ENCODE data around the gene SLC7A14.

Gene SLC7A14

GRCh38 chr3:170534227-170534626 is 51.6 kb downstream of the SLC7A14 start:
- DNase-seq (ENCODE audit: low read depth, low spot score) = no peak

GRCh38 chr3:170532573-170532972 is 53.3 kb downstream of the SLC7A14 start:
- no peak for DNase-seq (ENCODE audit: low read depth, low spot score)

- DNase-seq (ENCODE audit: low read depth, low spot score) = no peak
These were observed 54.1 kb downstream of the SLC7A14 start for GRCh38 chr3:170531657-170532335.

GRCh38 chr3:170531054-170531453 is 54.8 kb downstream of the SLC7A14 start:
- DNase-seq (ENCODE audit: low read depth, low spot score) = no peak

GRCh38 chr3:170529912-170530311 is 56.0 kb downstream of the SLC7A14 start:
- DNase-seq (ENCODE audit: low read depth, low spot score) = no peak

GRCh38 chr3:170529346-170529745 is 56.5 kb downstream of the SLC7A14 start:
- DNase-seq (ENCODE audit: low read depth, low spot score) = no peak

- no peak for DNase-seq (ENCODE audit: low read depth, low spot score)
These were observed 57.1 kb downstream of the SLC7A14 start for GRCh38 chr3:170528726-170529125.

GRCh38 chr3:170524073-170524472 is 61.8 kb downstream of the SLC7A14 start:
- no peak for DNase-seq (ENCODE audit: low read depth, low spot score)

- DNase-seq (ENCODE audit: low read depth, low spot score) = no peak
These were observed 62.6 kb downstream of the SLC7A14 start for GRCh38 chr3:170523248-170523647.

GRCh38 chr3:170522201-170522600 is 63.7 kb downstream of the SLC7A14 start:
- DNase-seq (ENCODE audit: low read depth, low spot score) = no peak

- no peak for DNase-seq (ENCODE audit: low read depth, low spot score)
These were observed 64.9 kb downstream of the SLC7A14 start for GRCh38 chr3:170520996-170521395.

GRCh38 chr3:170517242-170517945 is 68.5 kb downstream of the SLC7A14 start:
- no peak for DNase-seq (ENCODE audit: low read depth, low spot score)

- DNase-seq (ENCODE audit: low read depth, low spot score) = no peak
These were observed 72.2 kb downstream of the SLC7A14 start for GRCh38 chr3:170513642-170514041.

GRCh38 chr3:170511371-170511770 is 74.5 kb downstream of the SLC7A14 start:
- no peak for DNase-seq (ENCODE audit: low read depth, low spot score)

- no peak for DNase-seq (ENCODE audit: low read depth, low spot score)
These were observed 77.0 kb downstream of the SLC7A14 start for GRCh38 chr3:170508839-170509238.

GRCh38 chr3:170508291-170508690 is 77.6 kb downstream of the SLC7A14 start:
- DNase-seq (ENCODE audit: low read depth, low spot score) = no peak

GRCh38 chr3:170507063-170507462 is 78.8 kb downstream of the SLC7A14 start:
- no peak for DNase-seq (ENCODE audit: low read depth, low spot score)

- no peak for DNase-seq (ENCODE audit: low read depth, low spot score)
These were observed 79.3 kb downstream of the SLC7A14 start for GRCh38 chr3:170506556-170506955.

GRCh38 chr3:170502297-170502696 is 83.6 kb downstream of the SLC7A14 start:
- DNase-seq (ENCODE audit: low read depth, low spot score) = no peak

GRCh38 chr3:170500995-170501394 is 84.9 kb downstream of the SLC7A14 start:
- DNase-seq (ENCODE audit: low read depth, low spot score) = no peak

GRCh38 chr3:170500462-170500861 is 85.4 kb downstream of the SLC7A14 start:
- no peak for DNase-seq (ENCODE audit: low read depth, low spot score)

GRCh38 chr3:170499562-170500156 is 86.2 kb downstream of the SLC7A14 start:
- DNase-seq (ENCODE audit: low read depth, low spot score) = no peak
